Endothelial cell (in vitro differentiated cells): ENCODE data around the gene POLDIP3. TPM values are rescaled to one million over a fixed set of nuclear protein-coding genes. Genes with fewer than 3 reads are reported as not detected.
"Not testable (repeated sequence)": the region's sequence is repeated elsewhere in the genome, so short reads cannot be mapped to it uniquely, and the experiment has no call there.

Experiments
- DNase-seq: peaks from one replicate; pipeline ENCODE4 v3.0.0; 2021; ENCODE audit warnings: low spot score
- H3K27ac Mint-ChIP-seq: one replicate; pipeline ENCODE4 v1.8.0; 2021; ENCODE audit warnings: mixed read lengths, inconsistent platforms; ENCODE audit not compliant: unreplicated experiment
- H3K27me3 Mint-ChIP-seq: one replicate; pipeline ENCODE4 v1.8.0; 2021; ENCODE audit warnings: mild to moderate bottlenecking, moderate library complexity, mixed read lengths, inconsistent platforms; ENCODE audit not compliant: unreplicated experiment
- H3K36me3 Mint-ChIP-seq: one replicate; pipeline ENCODE4 v1.8.0; 2021; ENCODE audit warnings: mild to moderate bottlenecking, low read depth, mixed read lengths, inconsistent platforms; ENCODE audit not compliant: unreplicated experiment
- H3K4me1 Mint-ChIP-seq: one replicate; pipeline ENCODE4 v1.8.0; 2021; ENCODE audit warnings: mild to moderate bottlenecking, mixed read lengths, inconsistent platforms; ENCODE audit not compliant: unreplicated experiment
- H3K4me3 Mint-ChIP-seq: one replicate; pipeline ENCODE4 v1.8.0; 2021; ENCODE audit warnings: mild to moderate bottlenecking, mixed read lengths, inconsistent platforms; ENCODE audit not compliant: unreplicated experiment
- H3K9me3 Mint-ChIP-seq: one replicate; pipeline ENCODE4 v1.8.0; 2021; ENCODE audit warnings: mixed read lengths, inconsistent platforms; ENCODE audit not compliant: unreplicated experiment
- total RNA-seq: library from RNA; stranded (reverse); fragmentation: NEBNext Ultra II Directional; extraction: Animal tissue kit (Norgen Biotek cat#: 25700); gene quantifications from one replicate; pipeline ENCODE4 v1.2.1, GENCODE V29; 2021; ENCODE audit not compliant: unreplicated experiment
- TF ChIP-seq, protein P1 (sequence below): fragments of 200-600 bp; sonication (generic); IDR thresholded peaks from one replicate; pipeline ENCODE4 v1.5.0; 2021; ENCODE audit warnings: antibody characterized with exemption; ENCODE audit not compliant: unreplicated experiment

The POLDIP3 gene
- total RNA-seq, 1 donor from 2014 or later: 50.0 TPM

- H3K4me1 Mint-ChIP-seq: peaks cover 41% of the 10 kb centered on the region
- H3K27me3 Mint-ChIP-seq: peaks cover 18% of the 10 kb centered on the region
- no peak for DNase-seq
- H3K4me3 Mint-ChIP-seq: no peak overlapping the region
- H3K27ac Mint-ChIP-seq: no peak overlapping the region
- TF ChIP-seq, protein P1, sequence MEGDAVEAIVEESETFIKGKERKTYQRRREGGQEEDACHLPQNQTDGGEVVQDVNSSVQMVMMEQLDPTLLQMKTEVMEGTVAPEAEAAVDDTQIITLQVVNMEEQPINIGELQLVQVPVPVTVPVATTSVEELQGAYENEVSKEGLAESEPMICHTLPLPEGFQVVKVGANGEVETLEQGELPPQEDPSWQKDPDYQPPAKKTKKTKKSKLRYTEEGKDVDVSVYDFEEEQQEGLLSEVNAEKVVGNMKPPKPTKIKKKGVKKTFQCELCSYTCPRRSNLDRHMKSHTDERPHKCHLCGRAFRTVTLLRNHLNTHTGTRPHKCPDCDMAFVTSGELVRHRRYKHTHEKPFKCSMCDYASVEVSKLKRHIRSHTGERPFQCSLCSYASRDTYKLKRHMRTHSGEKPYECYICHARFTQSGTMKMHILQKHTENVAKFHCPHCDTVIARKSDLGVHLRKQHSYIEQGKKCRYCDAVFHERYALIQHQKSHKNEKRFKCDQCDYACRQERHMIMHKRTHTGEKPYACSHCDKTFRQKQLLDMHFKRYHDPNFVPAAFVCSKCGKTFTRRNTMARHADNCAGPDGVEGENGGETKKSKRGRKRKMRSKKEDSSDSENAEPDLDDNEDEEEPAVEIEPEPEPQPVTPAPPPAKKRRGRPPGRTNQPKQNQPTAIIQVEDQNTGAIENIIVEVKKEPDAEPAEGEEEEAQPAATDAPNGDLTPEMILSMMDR: no peak
- H3K36me3 Mint-ChIP-seq: peaks cover 6% of the 10 kb centered on the region
- H3K9me3 Mint-ChIP-seq: no peaks in the 10 kb centered on the region
These were observed 2.3 kb downstream of the POLDIP3 start for GRCh38 chr22:42612336-42612735.

GRCh38 chr22:42611051-42611450 lies 3.6 kb downstream of the POLDIP3 start:
- Mint-ChIP-seq H3K27me3 (peaks cover 19% of the 10 kb centered on the region), H3K4me3 (peak overlapping the region; percentile 19), H3K36me3 (peaks cover 10% of the 10 kb centered on the region), H3K4me1 (peaks cover 41% of the 10 kb centered on the region), H3K9me3 (no peaks in the 10 kb centered on the region), H3K27ac (peak overlapping the region; percentile 30)
- TF ChIP-seq, protein P1: no peak
- no peak for DNase-seq

DNA sequence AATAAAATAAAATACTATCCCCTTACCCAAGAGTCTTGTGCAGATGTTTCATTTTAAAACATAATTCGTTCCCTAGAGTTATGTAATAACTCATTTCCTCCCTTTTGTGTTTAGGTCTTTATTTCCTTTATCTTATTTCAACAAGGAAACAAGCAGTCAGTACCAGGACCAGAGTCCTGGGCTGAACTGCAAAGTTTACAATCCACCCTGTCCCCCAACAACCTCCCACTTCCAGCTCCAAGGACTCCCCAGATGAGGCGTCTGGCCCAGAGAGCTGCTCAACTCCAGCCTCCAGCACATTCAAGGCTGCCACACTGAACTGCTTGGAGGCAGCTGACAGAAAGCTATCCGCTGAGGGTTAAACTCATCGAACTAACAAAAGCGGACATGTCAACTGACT lies 4.5 kb downstream of the POLDIP3 start:
- TF ChIP-seq, protein P1: no peak
- Mint-ChIP-seq H3K4me1 (peaks cover 36% of the 10 kb centered on the region), H3K9me3 (no peaks in the 10 kb centered on the region), H3K27me3 (peaks cover 15% of the 10 kb centered on the region), H3K36me3 (peaks cover 7% of the 10 kb centered on the region), H3K4me3 (no peak overlapping the region), H3K27ac (no peak overlapping the region)
- no peak for DNase-seq

GRCh38 chr22:42608823-42609361 lies 5.8 kb downstream of the POLDIP3 start:
- Mint-ChIP-seq H3K27ac (no peak overlapping the region), H3K27me3 (peaks cover 10% of the 10 kb centered on the region), H3K36me3 (peaks cover 5% of the 10 kb centered on the region), H3K4me3 (no peak overlapping the region), H3K4me1 (peaks cover 30% of the 10 kb centered on the region), H3K9me3 (no peaks in the 10 kb centered on the region)
- no peak for DNase-seq
- TF ChIP-seq, protein P1: no peak

DNA sequence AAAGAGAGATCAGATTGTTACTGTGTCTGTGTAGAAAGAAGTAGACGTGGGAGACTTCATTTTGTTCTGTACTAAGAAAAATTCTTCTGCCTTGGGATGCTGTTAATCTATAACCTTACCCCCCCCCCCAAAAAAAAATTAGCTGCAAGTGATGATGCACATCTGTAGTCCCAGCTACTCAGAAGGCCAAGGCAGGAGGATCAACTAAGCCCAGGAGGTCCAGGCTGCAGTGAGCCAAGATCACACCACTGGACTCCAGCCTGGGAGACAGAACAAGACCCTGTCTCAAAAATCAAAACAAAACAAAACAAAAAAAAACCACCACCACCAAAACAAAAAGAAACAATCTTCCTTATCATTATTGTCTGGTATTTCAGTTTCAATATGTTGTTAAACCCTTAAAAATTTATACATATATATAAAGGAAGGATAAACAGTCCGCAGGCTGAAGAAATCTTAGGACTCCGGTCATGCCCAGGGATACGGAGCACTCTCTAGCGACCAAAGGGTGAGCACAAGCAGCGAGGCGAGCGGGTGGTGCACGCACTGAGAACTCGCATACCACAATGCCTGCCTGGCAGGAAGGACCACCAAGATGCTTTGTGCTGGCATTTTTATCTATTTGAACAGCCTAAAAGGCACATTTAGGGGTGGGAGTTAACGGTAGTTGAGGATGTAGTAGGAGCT lies 6.4 kb downstream of the POLDIP3 start:
- no peaks in the 10 kb centered on the region for H3K9me3 Mint-ChIP-seq

DNA sequence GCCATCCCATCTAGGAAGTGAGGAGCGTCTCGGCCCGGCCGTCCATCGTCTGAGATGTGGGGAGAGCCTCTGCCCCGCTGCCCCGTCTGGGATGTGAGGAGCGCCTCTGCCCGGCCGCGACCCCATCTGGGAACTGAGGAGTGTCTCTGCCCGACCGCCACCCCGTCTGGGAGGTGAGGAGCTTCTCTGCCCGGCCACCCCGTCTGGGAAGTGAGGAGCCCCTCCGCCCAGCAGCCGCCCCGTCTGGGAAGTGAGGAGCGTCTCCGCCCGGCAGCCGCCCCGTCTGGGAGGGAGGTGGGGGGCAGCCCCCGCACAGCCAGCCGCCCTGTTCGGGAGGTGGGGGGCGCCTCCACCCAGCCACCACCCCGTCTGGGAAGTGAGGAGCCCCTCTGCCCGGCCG lies 7.0 kb downstream of the POLDIP3 start:
- not testable (repeated sequence) for H3K27ac Mint-ChIP-seq

More for the DNA sequence above, 6.4 kb downstream of the POLDIP3 start:
- no peak for DNase-seq
- H3K36me3 Mint-ChIP-seq: peaks cover 5% of the 10 kb centered on the region
- peaks cover 9% of the 10 kb centered on the region for H3K27me3 Mint-ChIP-seq
- peaks cover 27% of the 10 kb centered on the region for H3K4me1 Mint-ChIP-seq
- no peak overlapping the region for H3K27ac Mint-ChIP-seq
- TF ChIP-seq, protein P1: no peak
- peak overlapping the region; percentile 51 for H3K4me3 Mint-ChIP-seq

More for the DNA sequence above, 7.0 kb downstream of the POLDIP3 start:
- H3K9me3 Mint-ChIP-seq, H3K4me3 Mint-ChIP-seq, H3K27me3 Mint-ChIP-seq, DNase-seq: not testable (repeated sequence)
- peaks cover 21% of the 10 kb centered on the region for H3K4me1 Mint-ChIP-seq
- H3K36me3 Mint-ChIP-seq: peaks cover 10% of the 10 kb centered on the region
